Breast epithelium (tissue), 3 donors: Measurements from ENCODE around the gene ARHGEF12.

Source experiments
- CTCF ChIP-seq, 3 donors: fragments of 450-650 bp; IDR thresholded peaks; one replicate each; pipeline ENCODE4 v1.5.1; 2016 to 2017; ENCODE audit warnings: antibody characterized with exemption in 3 of 3, mild to moderate bottlenecking in 3 of 3, moderate library complexity in 3 of 3
- POLR2A ChIP-seq: fragments of 450-650 bp; IDR thresholded peaks from one replicate; pipeline ENCODE4 v1.6.1; 2016; ENCODE audit warnings: antibody characterized with exemption, mild to moderate bottlenecking, moderate library complexity

GRCh38 chr11:120529214-120529613 is 193.0 kb downstream of the ARHGEF12 start:
- TF ChIP-seq CTCF (IDR thresholded peaks at IDR 0.05) = no peak
- no peak for TF ChIP-seq POLR2A
